Neural cell (in vitro differentiated cells): Measurements from ENCODE around the gene PER1.

Experiments
- CTCF ChIP-seq: fragments of 450-650 bp; IDR thresholded peaks from 2 replicates; pipeline ENCODE4 v1.5.1; 2014; ENCODE audit warnings: antibody characterized with exemption, mild to moderate bottlenecking, moderate library complexity; ENCODE audit not compliant: poor library complexity, severe bottlenecking
- EP300 ChIP-seq: fragments of 450-650 bp; conservative IDR thresholded peaks from 2 replicates; pipeline ENCODE4 v1.6.1; 2014; ENCODE audit warnings: antibody characterized with exemption, mild to moderate bottlenecking, moderate library complexity; ENCODE audit not compliant: poor library complexity, severe bottlenecking
- EZH2 ChIP-seq: fragments of 200-600, 300-800 bp; shearing (Covaris generic), sonication (generic); IDR thresholded peaks from 2 replicates; pipeline ENCODE4 v1.6.1; 2014; ENCODE audit warnings: antibody characterized with exemption, low read length, borderline replicate concordance, mild to moderate bottlenecking; ENCODE audit not compliant: insufficient read depth, poor library complexity, severe bottlenecking
- MXI1 ChIP-seq: fragments of 450-650 bp; conservative IDR thresholded peaks from 2 replicates; pipeline ENCODE4 v1.6.1; 2014; ENCODE audit warnings: antibody characterized with exemption, mild to moderate bottlenecking; ENCODE audit not compliant: poor library complexity, severe bottlenecking
- POLR2AphosphoS5 ChIP-seq: IDR thresholded peaks from 2 replicates; pipeline ENCODE4 v1.6.1; 2012
- TAF1 ChIP-seq: IDR thresholded peaks from 2 replicates; pipeline ENCODE4 v1.6.1; 2012; ENCODE audit warnings: low read depth

- no peak for TF ChIP-seq CTCF
- TF ChIP-seq TAF1: no peak
- no peak for TF ChIP-seq POLR2AphosphoS5
- TF ChIP-seq EZH2: no peak
- TF ChIP-seq MXI1: no peak
- TF ChIP-seq EP300: no peak
Observed at GRCh38 chr17:8100111-8100510, 52.1 kb downstream of the PER1 start.
